ENCODE data around the gene FGGY. TPM values are rescaled to one million over a fixed set of nuclear protein-coding genes. Genes with fewer than 3 reads are reported as not detected.
"Not testable (repeated sequence)": the region's sequence is repeated elsewhere in the genome, so short reads cannot be mapped to it uniquely, and the experiment has no call there.

FGGY gene
- total and polyA plus RNA-seq, 2 donors (not counting 3 experiments of a cell fraction or from before 2014, with no cell fraction given) = 5.6 to 6.4 TPM

DNA sequence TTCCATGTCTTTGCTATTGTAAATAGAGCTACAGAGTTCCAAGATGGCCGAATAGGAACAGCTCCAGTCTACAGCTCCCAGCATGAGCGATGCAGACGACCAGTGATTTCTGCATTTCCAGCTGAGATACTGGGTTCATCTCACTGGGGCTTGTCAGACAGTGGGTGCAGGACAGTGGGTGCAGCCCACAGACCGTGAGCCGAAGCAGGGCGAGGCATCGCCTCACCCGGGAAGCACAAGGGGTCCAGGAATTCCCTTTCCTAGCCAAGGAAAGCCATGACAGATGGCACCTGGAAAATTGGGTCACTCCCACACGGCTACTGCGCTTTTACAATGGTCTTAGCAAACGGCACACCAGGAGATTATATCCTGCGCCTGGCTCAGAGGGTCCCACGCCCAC lies 313.6 kb downstream of the FGGY start:
- H3K9me1 ChIP-seq (replicated peaks; ENCODE audit: control insufficient read depth, extremely low read depth, insufficient read depth, low read length); H3K36me3 ChIP-seq (ENCODE audit: control insufficient read depth in 2 of 2, extremely low read depth in 1 of 2, insufficient read depth in 2 of 2, low read length in 2 of 2); BruUV-seq (replicated peaks); H3K4me2 ChIP-seq (ENCODE audit: insufficient read depth, low read length); H3K4me1 ChIP-seq (ENCODE audit: control insufficient read depth, extremely low read depth, insufficient read depth, low read length); H2AFZ ChIP-seq (ENCODE audit: low read depth, low read length); H3K27me3 ChIP-seq (ENCODE audit: control insufficient read depth in 2 of 2, insufficient read depth in 2 of 2, low read length in 2 of 2); H3K79me2 ChIP-seq (ENCODE audit: control insufficient read depth, insufficient read depth, low read length); DNase-seq (ENCODE audit: low read depth, low spot score); H3K4me3 ChIP-seq (replicated peaks in 1 of 3; ENCODE audit: insufficient read depth in 1 of 3, low read depth in 1 of 3, low read length in 3 of 3); dilution Hi-C loops (cut with MboI; ENCODE audit: extremely low pct_ligation_motif_present, low sequenced_read_pairs); H3K9me3 ChIP-seq (replicated peaks; ENCODE audit: control insufficient read depth, insufficient read depth, low read length); CTCF ChIA-PET; POLR2A ChIA-PET; H3K9ac ChIP-seq (replicated peaks; ENCODE audit: extremely low read depth, insufficient read depth, low read length); intact Hi-C loops (cut with micrococcal nuclease); H4K20me1 ChIP-seq (replicated peaks; ENCODE audit: control insufficient read depth, extremely low read depth, insufficient read depth, low read length); H3K27ac ChIP-seq (ENCODE audit: insufficient read depth, low read depth, low read length); FAIRE-seq: not testable (repeated sequence)

DNA sequence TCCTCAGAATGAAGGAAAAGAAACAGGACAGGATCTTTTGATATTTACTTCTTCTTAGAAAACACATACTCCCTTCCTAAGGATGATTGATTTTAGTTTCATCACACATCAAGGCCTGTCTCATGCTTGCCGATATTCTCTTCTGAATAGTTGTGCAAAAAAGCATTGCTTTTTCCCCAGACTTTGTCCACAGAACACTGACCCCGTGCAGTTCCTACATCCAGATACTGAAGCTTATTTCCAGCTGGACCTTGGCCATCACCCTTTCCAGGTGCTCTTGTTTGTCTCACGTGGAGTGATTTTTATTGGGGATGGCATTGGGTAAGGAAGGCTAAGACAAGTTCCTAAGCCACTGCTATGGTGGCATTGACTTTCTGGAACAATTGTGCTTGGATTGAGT lies 320.5 kb downstream of the FGGY start:
- POLR2A ChIA-PET = no interaction called here

More for the DNA sequence above, 320.5 kb downstream of the FGGY start:
- Histone ChIP-seq H3K4me3 (replicated peaks in 1 of 3; ENCODE audit: insufficient read depth in 1 of 3, low read depth in 1 of 3, low read length in 3 of 3) (no peak overlapping the region), H3K9ac (replicated peaks; ENCODE audit: extremely low read depth, insufficient read depth, low read length) (no peak overlapping the region), H3K79me2 (ENCODE audit: control insufficient read depth, insufficient read depth, low read length) (no peaks in the 10 kb centered on the region), H2AFZ (ENCODE audit: low read depth, low read length) (no peak overlapping the region), H3K36me3 (ENCODE audit: control insufficient read depth in 2 of 2, extremely low read depth in 1 of 2, insufficient read depth in 2 of 2, low read length in 2 of 2) (no peaks in the 10 kb centered on the region), H3K27ac (ENCODE audit: insufficient read depth, low read depth, low read length) (no peak overlapping the region), H4K20me1 (replicated peaks; ENCODE audit: control insufficient read depth, extremely low read depth, insufficient read depth, low read length) (no peaks in the 10 kb centered on the region), H3K9me1 (replicated peaks; ENCODE audit: control insufficient read depth, extremely low read depth, insufficient read depth, low read length) (no peaks in the 10 kb centered on the region), H3K9me3 (replicated peaks; ENCODE audit: control insufficient read depth, insufficient read depth, low read length) (no peaks in the 10 kb centered on the region), H3K4me2 (ENCODE audit: insufficient read depth, low read length) (no peak overlapping the region), H3K27me3 (ENCODE audit: control insufficient read depth in 2 of 2, insufficient read depth in 2 of 2, low read length in 2 of 2) (no peaks in the 10 kb centered on the region), H3K4me1 (ENCODE audit: control insufficient read depth, extremely low read depth, insufficient read depth, low read length) (no peaks in the 10 kb centered on the region)
- no peak for FAIRE-seq
- no TSS peak for BruUV-seq (replicated peaks)
- intact Hi-C loops (cut with micrococcal nuclease) (no loop called here), dilution Hi-C loops (cut with MboI; ENCODE audit: extremely low pct_ligation_motif_present, low sequenced_read_pairs) (no loop called here)
- CTCF ChIA-PET = no interaction called here
- no peak for DNase-seq (ENCODE audit: low read depth, low spot score)
- no peak for TF ChIP-seq GATA2 (IDR thresholded peaks at IDR 0.05; ENCODE audit: insufficient read depth, insufficient read length, low read depth, low read length)
- TF ChIP-seq, protein P1, sequence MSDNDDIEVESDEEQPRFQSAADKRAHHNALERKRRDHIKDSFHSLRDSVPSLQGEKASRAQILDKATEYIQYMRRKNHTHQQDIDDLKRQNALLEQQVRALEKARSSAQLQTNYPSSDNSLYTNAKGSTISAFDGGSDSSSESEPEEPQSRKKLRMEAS (IDR thresholded peaks at IDR 0.05; ENCODE audit: insufficient read depth, insufficient read length) = no peak
- no peak for TF ChIP-seq POLR2AphosphoS5 (IDR thresholded peaks at IDR 0.05; ENCODE audit: insufficient read depth, low read depth, low read length)
- TF ChIP-seq, protein P2, sequence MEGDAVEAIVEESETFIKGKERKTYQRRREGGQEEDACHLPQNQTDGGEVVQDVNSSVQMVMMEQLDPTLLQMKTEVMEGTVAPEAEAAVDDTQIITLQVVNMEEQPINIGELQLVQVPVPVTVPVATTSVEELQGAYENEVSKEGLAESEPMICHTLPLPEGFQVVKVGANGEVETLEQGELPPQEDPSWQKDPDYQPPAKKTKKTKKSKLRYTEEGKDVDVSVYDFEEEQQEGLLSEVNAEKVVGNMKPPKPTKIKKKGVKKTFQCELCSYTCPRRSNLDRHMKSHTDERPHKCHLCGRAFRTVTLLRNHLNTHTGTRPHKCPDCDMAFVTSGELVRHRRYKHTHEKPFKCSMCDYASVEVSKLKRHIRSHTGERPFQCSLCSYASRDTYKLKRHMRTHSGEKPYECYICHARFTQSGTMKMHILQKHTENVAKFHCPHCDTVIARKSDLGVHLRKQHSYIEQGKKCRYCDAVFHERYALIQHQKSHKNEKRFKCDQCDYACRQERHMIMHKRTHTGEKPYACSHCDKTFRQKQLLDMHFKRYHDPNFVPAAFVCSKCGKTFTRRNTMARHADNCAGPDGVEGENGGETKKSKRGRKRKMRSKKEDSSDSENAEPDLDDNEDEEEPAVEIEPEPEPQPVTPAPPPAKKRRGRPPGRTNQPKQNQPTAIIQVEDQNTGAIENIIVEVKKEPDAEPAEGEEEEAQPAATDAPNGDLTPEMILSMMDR (IDR thresholded peaks at IDR 0.05; ENCODE audit: extremely low read depth in 1 of 2, insufficient read depth in 1 of 2, low read depth in 1 of 2, low read length in 2 of 2) = no peak
- no peak for TF ChIP-seq MYC (IDR thresholded peaks at IDR 0.05; ENCODE audit: low read depth, low read length)

All from endothelial cell of umbilical vein (primary cell).